Measurements from ENCODE around the gene FGF12. TPM values are rescaled to one million over a fixed set of nuclear protein-coding genes. Genes with fewer than 3 reads are reported as not detected.

FGF12 gene
- total RNA-seq, 2 experiments from 2014 or later, result not detected

DNA sequence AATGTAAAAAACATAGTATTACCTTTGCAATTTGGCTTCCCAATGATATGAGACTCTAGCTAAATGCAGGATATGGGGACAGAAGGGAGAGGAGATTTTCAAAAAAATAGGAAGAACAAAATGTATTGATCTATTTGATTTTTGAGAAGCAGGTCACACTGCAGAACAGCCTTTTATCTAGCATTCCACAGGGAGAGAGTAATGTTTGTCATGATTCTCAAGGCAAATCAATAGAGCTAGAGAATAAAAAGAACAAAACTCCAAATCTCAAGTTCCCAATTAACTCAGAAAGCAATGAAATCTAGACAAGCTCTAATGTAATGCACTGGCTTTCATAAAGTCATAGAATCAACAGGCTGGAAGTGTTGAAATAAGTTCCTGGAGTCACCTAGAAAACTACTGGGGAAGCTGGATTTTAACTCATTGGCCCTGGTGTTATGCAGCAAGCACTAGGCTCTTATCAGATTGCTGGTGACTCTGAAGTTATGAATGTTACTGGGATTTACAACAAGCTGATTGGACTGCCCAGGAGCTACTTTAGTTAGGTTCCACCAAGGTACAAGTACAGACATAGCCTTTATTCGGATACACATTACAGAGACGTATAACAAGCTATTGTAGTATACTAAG, 442.8 kb downstream of the FGF12 start:
- POLR2A ChIA-PET, result no interaction called here

DNA sequence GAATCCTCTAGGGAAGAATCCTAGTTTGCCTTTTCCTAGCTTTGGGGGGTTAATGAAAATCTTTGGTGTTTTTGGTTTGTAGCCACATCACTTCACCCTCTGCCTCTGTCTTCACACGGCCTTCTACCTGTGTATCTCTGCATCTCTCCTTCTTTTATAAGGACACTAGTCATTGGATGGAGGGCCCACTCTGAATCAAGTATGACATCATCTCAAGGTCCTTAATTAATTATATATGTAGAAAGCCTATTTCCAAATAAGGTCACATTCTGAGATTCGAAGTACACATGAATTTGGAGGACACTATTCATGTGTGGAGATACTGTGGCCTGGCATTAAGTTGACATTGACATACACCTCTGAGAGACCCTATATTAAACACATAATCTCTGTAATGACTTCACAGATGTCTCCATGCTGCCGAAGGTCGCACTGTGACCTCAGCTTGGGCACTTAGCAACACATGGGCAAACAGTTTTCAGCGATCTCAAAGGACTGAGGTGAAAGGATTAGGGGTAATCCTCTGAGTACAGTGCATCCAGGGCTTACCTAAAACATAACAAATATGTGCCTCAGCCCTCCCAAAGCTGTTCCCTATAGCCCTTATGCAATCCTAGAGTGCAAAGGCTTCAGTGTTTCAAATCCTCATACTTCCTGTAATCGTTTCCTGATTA, 446.0 kb downstream of the FGF12 start:
- Mint-ChIP-seq H3K27ac (no peak overlapping the region), H3K4me1 (ENCODE audit: low read depth) (no peaks in the 10 kb centered on the region), H3K9me3 (peaks cover 2% of the 10 kb centered on the region), H3K4me3 (no peak overlapping the region), H3K36me3 (ENCODE audit: low read depth) (no peaks in the 10 kb centered on the region), H3K27me3 (no peaks in the 10 kb centered on the region)
- intact Hi-C loops (cut with micrococcal nuclease), result no loop called here
- DNase-seq, result no peak
- TF ChIP-seq, protein P1, sequence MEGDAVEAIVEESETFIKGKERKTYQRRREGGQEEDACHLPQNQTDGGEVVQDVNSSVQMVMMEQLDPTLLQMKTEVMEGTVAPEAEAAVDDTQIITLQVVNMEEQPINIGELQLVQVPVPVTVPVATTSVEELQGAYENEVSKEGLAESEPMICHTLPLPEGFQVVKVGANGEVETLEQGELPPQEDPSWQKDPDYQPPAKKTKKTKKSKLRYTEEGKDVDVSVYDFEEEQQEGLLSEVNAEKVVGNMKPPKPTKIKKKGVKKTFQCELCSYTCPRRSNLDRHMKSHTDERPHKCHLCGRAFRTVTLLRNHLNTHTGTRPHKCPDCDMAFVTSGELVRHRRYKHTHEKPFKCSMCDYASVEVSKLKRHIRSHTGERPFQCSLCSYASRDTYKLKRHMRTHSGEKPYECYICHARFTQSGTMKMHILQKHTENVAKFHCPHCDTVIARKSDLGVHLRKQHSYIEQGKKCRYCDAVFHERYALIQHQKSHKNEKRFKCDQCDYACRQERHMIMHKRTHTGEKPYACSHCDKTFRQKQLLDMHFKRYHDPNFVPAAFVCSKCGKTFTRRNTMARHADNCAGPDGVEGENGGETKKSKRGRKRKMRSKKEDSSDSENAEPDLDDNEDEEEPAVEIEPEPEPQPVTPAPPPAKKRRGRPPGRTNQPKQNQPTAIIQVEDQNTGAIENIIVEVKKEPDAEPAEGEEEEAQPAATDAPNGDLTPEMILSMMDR (IDR thresholded peaks at IDR 0.05), result no peak
- CTCF ChIA-PET, result interaction anchor here (1.2 kb wide), 1 partner anchor 93 kb away, joined by 3 read pairs; no protein-coding TSS in a partner anchor
- POLR2A ChIA-PET, result no interaction called here
- ATAC-seq, result no peak

More for the DNA sequence above, 442.8 kb downstream of the FGF12 start:
- no peak for ATAC-seq
- Mint-ChIP-seq H3K4me1 (ENCODE audit: low read depth) (no peaks in the 10 kb centered on the region), H3K36me3 (ENCODE audit: low read depth) (no peaks in the 10 kb centered on the region), H3K27me3 (no peaks in the 10 kb centered on the region), H3K9me3 (peaks cover 2% of the 10 kb centered on the region), H3K27ac (no peak overlapping the region), H3K4me3 (no peak overlapping the region)
- intact Hi-C loops (cut with micrococcal nuclease), result no loop called here
- no peak for DNase-seq
- CTCF ChIA-PET, result no interaction called here
- TF ChIP-seq, protein P1 (IDR thresholded peaks at IDR 0.05), result no peak

DNA sequence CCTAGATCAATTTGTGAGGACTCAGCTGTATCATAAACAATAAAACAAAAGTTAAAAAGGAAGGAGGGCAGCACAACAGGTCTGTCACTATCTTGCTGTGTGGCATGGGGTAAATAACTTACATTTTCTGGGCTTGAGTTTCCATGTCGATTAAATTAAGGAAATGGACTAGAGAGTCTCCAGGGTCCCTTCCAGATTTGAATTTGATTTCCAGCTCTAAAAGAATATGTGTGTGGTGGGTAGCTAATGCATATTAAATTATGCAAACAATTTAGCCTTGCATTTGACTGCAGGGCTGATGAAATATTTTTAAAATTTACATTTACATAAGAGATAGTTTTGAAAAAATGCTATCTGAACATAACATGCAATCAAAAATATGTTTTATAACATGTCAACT, 447.7 kb downstream of the FGF12 start:
- ATAC-seq, result no peak
- DNase-seq, result no peak
- Mint-ChIP-seq H3K27ac (no peak overlapping the region), H3K4me1 (ENCODE audit: low read depth) (no peaks in the 10 kb centered on the region), H3K36me3 (ENCODE audit: low read depth) (no peaks in the 10 kb centered on the region), H3K27me3 (no peaks in the 10 kb centered on the region), H3K9me3 (peaks cover 2% of the 10 kb centered on the region), H3K4me3 (no peak overlapping the region)
- ChIA-PET POLR2A (no interaction called here), CTCF (no interaction called here)
- intact Hi-C loops (cut with micrococcal nuclease), result no loop called here
- TF ChIP-seq, protein P1 (IDR thresholded peaks at IDR 0.05), result no peak

DNA sequence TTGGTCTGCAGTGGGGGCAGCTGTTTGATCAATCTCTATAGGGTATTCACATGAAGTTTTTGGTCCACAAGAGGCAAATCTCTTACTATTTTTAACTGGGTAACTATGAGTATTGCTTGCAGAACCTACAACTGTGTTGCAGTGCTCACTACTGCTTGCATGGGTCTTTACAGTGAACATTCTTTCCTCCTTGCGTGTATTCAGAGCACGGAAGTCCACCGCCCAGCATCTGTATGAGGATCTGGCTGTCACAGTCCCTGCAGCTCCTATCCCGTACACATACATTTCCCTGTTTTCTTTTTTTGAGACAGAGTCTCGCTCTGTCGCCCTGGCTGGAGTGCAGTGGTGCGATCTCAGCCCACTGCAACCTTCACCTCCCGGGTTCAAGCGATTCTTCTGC, 449.9 kb downstream of the FGF12 start:
- Mint-ChIP-seq H3K36me3 (ENCODE audit: low read depth) (no peaks in the 10 kb centered on the region), H3K4me3 (no peak overlapping the region), H3K9me3 (peaks cover 2% of the 10 kb centered on the region), H3K4me1 (ENCODE audit: low read depth) (no peaks in the 10 kb centered on the region), H3K27me3 (no peaks in the 10 kb centered on the region), H3K27ac (no peak overlapping the region)
- TF ChIP-seq, protein P1 (IDR thresholded peaks at IDR 0.05), result no peak
- no peak for ATAC-seq
- no peak for DNase-seq
- POLR2A ChIA-PET, result no interaction called here
- CTCF ChIA-PET, result no interaction called here
- intact Hi-C loops (cut with micrococcal nuclease), result no loop called here

DNA sequence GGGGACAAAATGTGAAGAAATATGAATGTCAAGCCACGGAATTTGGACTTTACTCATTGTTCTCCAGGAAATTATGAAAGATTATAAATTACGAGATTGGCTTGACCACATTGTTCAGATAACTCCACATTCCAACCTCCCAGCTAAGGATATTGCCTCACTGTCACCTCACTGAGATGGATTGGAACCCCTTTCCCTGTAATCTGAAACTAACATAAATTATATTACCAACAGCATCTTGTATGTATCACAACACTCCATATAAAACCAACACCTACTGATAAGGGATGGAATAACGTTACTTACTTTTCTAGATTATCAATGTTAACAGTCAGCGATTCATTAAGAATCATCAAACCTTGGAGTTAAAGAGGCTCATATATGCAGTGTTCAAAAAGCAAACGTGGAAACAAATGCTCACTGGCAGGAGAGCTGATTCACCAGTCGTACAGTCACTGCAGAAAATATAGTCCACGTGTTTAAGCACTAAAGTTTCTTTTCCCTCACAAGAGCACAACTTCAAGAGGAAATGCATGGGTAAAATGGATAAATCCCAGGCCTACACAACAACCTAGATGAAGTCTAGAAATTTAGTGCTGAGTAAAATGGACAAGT, 451.5 kb downstream of the FGF12 start:
- TF ChIP-seq, protein P1 (IDR thresholded peaks at IDR 0.05), result no peak
- no peak overlapping the region for H3K27ac Mint-ChIP-seq
- CTCF ChIA-PET, result no interaction called here
- POLR2A ChIA-PET, result no interaction called here
- no peak overlapping the region for H3K4me3 Mint-ChIP-seq
- H3K27me3 Mint-ChIP-seq, result no peaks in the 10 kb centered on the region
- intact Hi-C loops (cut with micrococcal nuclease), result no loop called here
- DNase-seq, result no peak
- H3K9me3 Mint-ChIP-seq, result no peaks in the 10 kb centered on the region
- no peak for ATAC-seq
- no peaks in the 10 kb centered on the region for H3K36me3 Mint-ChIP-seq (ENCODE audit: low read depth)
- no peaks in the 10 kb centered on the region for H3K4me1 Mint-ChIP-seq (ENCODE audit: low read depth)

Measured in activated CD8-positive, alpha-beta T cell treated with anti-CD3 and anti-CD28 coated beads for 36 hours (primary cell).